ENCODE data around the gene GSK3A. TPM values are rescaled to one million over a fixed set of nuclear protein-coding genes. Genes with fewer than 3 reads are reported as not detected.

GSK3A gene
- total RNA-seq, 1 donor from 2014 or later = 27.0 TPM

- no peaks in the 10 kb centered on the region for H3K27me3 ChIP-seq
- no peak for DNase-seq (ENCODE audit: low spot score in 2 of 2)
- H3K4me3 ChIP-seq = no peak overlapping the region
- TF ChIP-seq CTCF (IDR thresholded peaks at IDR 0.05) = no peak
- H3K4me1 ChIP-seq = peaks cover 25 to 54% of the 10 kb centered on the region in 2 donors
- no peaks in the 10 kb centered on the region for H3K9me3 ChIP-seq
- intact Hi-C loops (cut with DNase I) = no loop called here
- H3K27ac ChIP-seq = peak overlapping the region; percentile 97 to 99
- peaks cover 6 to 18% of the 10 kb centered on the region in 2 donors for H3K36me3 ChIP-seq
Observed at GRCh38 chr19:42249149-42249750, 6.8 kb upstream of the GSK3A start.

GRCh38 chr19:42248270-42249148 is 6.1 kb upstream of the GSK3A start:
- no peak for DNase-seq (ENCODE audit: low spot score in 2 of 2)
- Histone ChIP-seq H3K9me3 (no peaks in the 10 kb centered on the region), H3K27me3 (no peaks in the 10 kb centered on the region), H3K4me3 (no peak overlapping the region), H3K27ac (peak overlapping the region; percentile 97 to 99), H3K36me3 (peaks cover 6 to 18% of the 10 kb centered on the region in 2 donors), H3K4me1 (peaks cover 30 to 60% of the 10 kb centered on the region in 2 donors)
- no peak for TF ChIP-seq CTCF (IDR thresholded peaks at IDR 0.05)
- intact Hi-C loops (cut with DNase I) = no loop called here

GRCh38 chr19:42247640-42248199 is 5.3 kb upstream of the GSK3A start:
- intact Hi-C loops (cut with DNase I) = no loop called here
- peaks cover 25 to 62% of the 10 kb centered on the region in 2 donors for H3K4me1 ChIP-seq

GRCh38 chr19:42246922-42247639 is 4.7 kb upstream of the GSK3A start:
- Histone ChIP-seq H3K4me3 (no peak overlapping the region), H3K27me3 (no peaks in the 10 kb centered on the region), H3K4me1 (peaks cover 25 to 57% of the 10 kb centered on the region in 2 donors), H3K36me3 (peaks cover 6 to 18% of the 10 kb centered on the region in 2 donors), H3K9me3 (no peaks in the 10 kb centered on the region), H3K27ac (peak overlapping the region; percentile 97 to 99)
- TF ChIP-seq CTCF (IDR thresholded peaks at IDR 0.05) = no peak
- DNase-seq (ENCODE audit: low spot score in 2 of 2) = no peak
- intact Hi-C loops (cut with DNase I) = loop anchor here (1.0 kb wide), 2 partner anchors 32 to 49 kb away; no protein-coding TSS in a partner anchor

More at GRCh38 chr19:42247640-42248199, 5.3 kb upstream of the GSK3A start:
- H3K36me3 ChIP-seq = peaks cover 6 to 18% of the 10 kb centered on the region in 2 donors
- H3K27ac ChIP-seq = peak overlapping the region; percentile 97 to 99
- H3K4me3 ChIP-seq = no peak overlapping the region
- DNase-seq (ENCODE audit: low spot score in 2 of 2) = no peak
- TF ChIP-seq CTCF (IDR thresholded peaks at IDR 0.05) = no peak
- no peaks in the 10 kb centered on the region for H3K9me3 ChIP-seq
- no peaks in the 10 kb centered on the region for H3K27me3 ChIP-seq

Data from ascending aorta (tissue), 2 donors.